Measurements from ENCODE around the gene EFCAB12. TPM values are rescaled to one million over a fixed set of nuclear protein-coding genes. Genes with fewer than 3 reads are reported as not detected.
A peak's percentile ranks its signal among the peaks of the same experiment; 100 is the strongest.

EFCAB12 gene
- total RNA-seq, 3 donors from 2014 or later (not counting 1 experiment from before 2014, with no cell fraction given) = 0.94 to 3.3 (median 1.4) TPM

GRCh38 chr3:129370248-129370964, 58.0 kb downstream of the EFCAB12 start:
- Mint-ChIP-seq H3K4me3 (no peak overlapping the region), H3K4me1 (no peaks in the 10 kb centered on the region), H3K36me3 (no peaks in the 10 kb centered on the region), H3K9me3 (no peaks in the 10 kb centered on the region), H3K27ac (no peak overlapping the region), H3K27me3 (ENCODE audit: low read depth in 2 of 2) (no peaks in the 10 kb centered on the region)
- no peak for DNase-seq
- Histone ChIP-seq H3K4me1 (ENCODE audit: control insufficient read depth, insufficient read depth, low read length) (no peaks in the 10 kb centered on the region), H3K27me3 (ENCODE audit: control insufficient read depth, insufficient read depth, low read length) (no peaks in the 10 kb centered on the region), H3K36me3 (ENCODE audit: control insufficient read depth, insufficient read depth, low read length) (no peaks in the 10 kb centered on the region), H3K4me3 (ENCODE audit: low read length) (no peak overlapping the region), H3K27ac (ENCODE audit: low read length) (no peak overlapping the region), H3K9me3 (ENCODE audit: control insufficient read depth, insufficient read depth, low read length) (no peaks in the 10 kb centered on the region)
- 97% methylated on average over 5 of the region's 5 CpGs for WGBS (ENCODE audit: insufficient coverage)
- TF ChIP-seq CTCF (IDR thresholded peaks at IDR 0.05) = no peak
- intact Hi-C loops (cut with micrococcal nuclease) = no loop called here
- ATAC-seq = peak in 1 of 3 donors; percentile 30

- Histone ChIP-seq H3K27me3 (ENCODE audit: control insufficient read depth, insufficient read depth, low read length) (no peaks in the 10 kb centered on the region), H3K9me3 (ENCODE audit: control insufficient read depth, insufficient read depth, low read length) (no peaks in the 10 kb centered on the region), H3K36me3 (ENCODE audit: control insufficient read depth, insufficient read depth, low read length) (no peaks in the 10 kb centered on the region), H3K4me1 (ENCODE audit: control insufficient read depth, insufficient read depth, low read length) (no peaks in the 10 kb centered on the region), H3K27ac (ENCODE audit: low read length) (no peak overlapping the region), H3K4me3 (ENCODE audit: low read length) (no peak overlapping the region)
- intact Hi-C loops (cut with micrococcal nuclease) = no loop called here
- TF ChIP-seq CTCF (IDR thresholded peaks at IDR 0.05) = no peak
- no peaks in the 10 kb centered on the region for H3K36me3 Mint-ChIP-seq
- H3K4me3 Mint-ChIP-seq = no peak overlapping the region
- ATAC-seq = peak in 1 of 3 donors; percentile 34
- H3K27me3 Mint-ChIP-seq (ENCODE audit: low read depth in 2 of 2) = no peaks in the 10 kb centered on the region
- H3K9me3 Mint-ChIP-seq = no peaks in the 10 kb centered on the region
- 94% methylated on average over 5 of the region's 5 CpGs for WGBS (ENCODE audit: insufficient coverage)
- no peaks in the 10 kb centered on the region for H3K4me1 Mint-ChIP-seq
- H3K27ac Mint-ChIP-seq = no peak overlapping the region
- no peak for DNase-seq
Observed at GRCh38 chr3:129369711-129370110, 58.7 kb downstream of the EFCAB12 start.

DNA sequence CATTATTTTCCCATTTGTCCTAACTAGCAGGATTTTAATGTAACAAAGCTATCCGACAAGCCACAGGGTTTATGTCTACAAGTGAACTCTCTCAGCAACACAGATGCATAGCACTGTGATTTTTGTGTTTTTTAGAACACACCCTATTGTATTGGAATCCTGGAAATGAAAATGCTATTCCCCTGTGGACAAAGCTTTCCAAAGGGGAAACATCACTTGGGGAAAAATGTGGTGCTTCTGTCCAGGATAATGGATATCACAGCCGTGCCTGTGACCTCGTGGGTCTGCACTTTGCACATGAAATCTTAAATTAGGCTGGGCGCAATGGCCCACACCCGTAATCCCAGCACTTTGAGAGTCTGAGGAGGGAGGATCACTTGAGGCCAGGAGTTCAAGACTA, 60.6 kb downstream of the EFCAB12 start:
- no peak overlapping the region for H3K27ac Mint-ChIP-seq
- no peaks in the 10 kb centered on the region for H3K4me1 Mint-ChIP-seq
- H3K27me3 Mint-ChIP-seq (ENCODE audit: low read depth in 2 of 2) = no peaks in the 10 kb centered on the region
- no peak overlapping the region for H3K4me3 Mint-ChIP-seq
- H3K36me3 Mint-ChIP-seq = no peaks in the 10 kb centered on the region
- DNase-seq = no peak
- Histone ChIP-seq H3K27me3 (ENCODE audit: control insufficient read depth, insufficient read depth, low read length) (no peaks in the 10 kb centered on the region), H3K36me3 (ENCODE audit: control insufficient read depth, insufficient read depth, low read length) (no peaks in the 10 kb centered on the region), H3K27ac (ENCODE audit: low read length) (no peak overlapping the region), H3K4me1 (ENCODE audit: control insufficient read depth, insufficient read depth, low read length) (no peaks in the 10 kb centered on the region), H3K4me3 (ENCODE audit: low read length) (no peak overlapping the region), H3K9me3 (ENCODE audit: control insufficient read depth, insufficient read depth, low read length) (no peaks in the 10 kb centered on the region)
- no peak for TF ChIP-seq CTCF (IDR thresholded peaks at IDR 0.05)
- WGBS (ENCODE audit: insufficient coverage) = 94% methylated on average over 5 of the region's 5 CpGs
- intact Hi-C loops (cut with micrococcal nuclease) = no loop called here
- no peaks in the 10 kb centered on the region for H3K9me3 Mint-ChIP-seq
- ATAC-seq = no peak

DNA sequence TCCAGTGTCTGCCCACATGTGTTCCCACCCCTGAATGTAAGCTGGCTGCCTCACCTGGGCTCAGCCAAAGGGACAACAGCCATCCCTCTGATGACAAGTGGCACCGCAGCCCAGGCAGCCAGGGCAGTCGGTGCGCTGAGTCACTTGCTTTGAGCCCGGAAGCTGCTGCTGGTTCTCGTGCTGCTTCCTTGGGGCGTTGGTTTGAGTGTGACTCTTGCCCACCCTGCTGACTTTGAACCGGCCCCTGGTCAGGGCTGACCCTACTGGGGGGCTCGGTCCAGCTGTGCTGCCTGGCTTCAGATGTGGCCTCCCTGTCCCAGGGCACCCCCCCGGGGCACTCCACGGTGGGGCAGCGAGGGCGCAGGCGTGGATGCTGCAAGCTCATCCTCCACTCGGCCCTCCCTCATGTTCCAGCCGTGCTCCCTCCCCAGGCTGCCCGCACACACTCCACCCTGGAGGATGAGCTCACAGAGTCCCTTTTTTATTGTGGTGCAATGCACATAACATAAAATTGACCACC, 62.1 kb downstream of the EFCAB12 start:
- H3K9me3 Mint-ChIP-seq = no peaks in the 10 kb centered on the region
- WGBS (ENCODE audit: insufficient coverage) = 93% methylated on average over 16 of the region's 16 CpGs
- no peaks in the 10 kb centered on the region for H3K36me3 Mint-ChIP-seq
- H3K4me3 Mint-ChIP-seq = no peak overlapping the region
- no peak for DNase-seq
- intact Hi-C loops (cut with micrococcal nuclease) = no loop called here
- ATAC-seq = no peak
- no peak overlapping the region for H3K27ac Mint-ChIP-seq
- TF ChIP-seq CTCF (IDR thresholded peaks at IDR 0.05) = no peak
- H3K27me3 ChIP-seq (ENCODE audit: control insufficient read depth, insufficient read depth, low read length) = no peaks in the 10 kb centered on the region
- no peaks in the 10 kb centered on the region for H3K36me3 ChIP-seq (ENCODE audit: control insufficient read depth, insufficient read depth, low read length)
- no peaks in the 10 kb centered on the region for H3K4me1 ChIP-seq (ENCODE audit: control insufficient read depth, insufficient read depth, low read length)
- H3K9me3 ChIP-seq (ENCODE audit: control insufficient read depth, insufficient read depth, low read length) = no peaks in the 10 kb centered on the region
- H3K4me3 ChIP-seq (ENCODE audit: low read length) = no peak overlapping the region
- H3K27me3 Mint-ChIP-seq (ENCODE audit: low read depth in 2 of 2) = no peaks in the 10 kb centered on the region
- H3K27ac ChIP-seq (ENCODE audit: low read length) = no peak overlapping the region
- no peaks in the 10 kb centered on the region for H3K4me1 Mint-ChIP-seq

Data from natural killer cell (primary cell).